ENCODE measurements around the gene AGAP2. TPM values are rescaled to one million over a fixed set of nuclear protein-coding genes. Genes with fewer than 3 reads are reported as not detected.

The AGAP2 gene
- total and polyA plus RNA-seq, 2 of the 8 experiments (the other 6 are each of a cell fraction or from before 2014, with no cell fraction given) = 1.5 TPM

DNA sequence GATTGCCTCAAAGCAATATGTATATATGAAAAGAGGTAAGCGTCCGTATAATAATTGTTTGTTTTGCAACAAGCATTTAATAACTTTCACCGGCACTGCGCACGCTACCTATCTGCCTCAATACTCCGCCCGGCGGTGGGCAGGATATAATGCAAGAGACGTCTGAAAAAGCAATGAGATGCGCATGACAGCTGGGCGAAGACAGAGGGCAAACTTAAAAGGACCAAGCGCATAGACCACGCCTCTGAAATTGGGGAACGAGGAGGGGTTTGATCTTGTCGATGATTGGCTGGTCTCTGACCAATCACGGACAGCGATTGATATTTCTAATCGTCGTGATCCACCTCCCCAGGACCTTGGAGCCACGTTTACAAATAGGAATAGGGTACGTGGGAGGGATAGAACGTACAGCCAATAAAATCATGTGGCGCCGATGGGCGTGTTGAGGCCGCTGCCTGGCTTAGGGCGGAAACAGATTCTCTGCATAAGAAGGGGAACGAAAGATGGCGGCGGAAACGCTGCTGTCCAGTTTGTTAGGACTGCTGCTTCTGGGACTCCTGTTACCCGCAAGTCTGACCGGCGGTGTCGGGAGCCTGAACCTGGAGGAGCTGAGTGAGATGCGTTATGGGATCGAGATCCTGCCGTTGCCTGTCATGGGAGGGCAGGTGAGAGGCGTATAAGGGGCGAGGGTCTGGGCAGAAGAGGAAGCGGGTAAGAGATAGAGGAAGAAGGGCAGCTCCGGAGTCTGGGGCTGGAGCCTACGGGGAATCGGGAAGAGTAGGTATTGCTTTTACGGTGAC is 44.7 kb downstream of the AGAP2 start, which contains the start of gene OS9 (continued):
- TF ChIP-seq EP300 (IDR thresholded peaks at IDR 0.05; ENCODE audit: borderline replicate concordance in 1 of 2, low read depth in 2 of 2, low read length in 2 of 2) (no peak), RXRA (IDR thresholded peaks at IDR 0.05; ENCODE audit: insufficient read depth, low read depth, low read length) (no peak), GABPA (IDR thresholded peaks at IDR 0.05; ENCODE audit: borderline replicate concordance, insufficient read depth, low read length) (no peak)
